PC-3 (cell line): ENCODE measurements around the gene ZNF766. TPM values are rescaled to one million over a fixed set of nuclear protein-coding genes. Genes with fewer than 3 reads are reported as not detected.
"Not testable (repeated sequence)": the region's sequence is repeated elsewhere in the genome, so short reads cannot be mapped to it uniquely, and the experiment has no call there.

Source experiments
- ATAC-seq: fragments of 200-7000 bp; cut with Tn5 transposase; 2 replicates; pipeline ENCODE4 v1.9.1; 2020; ENCODE audit warnings: mild to moderate bottlenecking, moderate library complexity
- BruUV-seq: library from RNA; stranded (reverse); fragments of 400-500 nt; replicated peaks from 2 replicates; lab custom pipeline; 2021; lab: Mats Ljungman, UMichigan
- CTCF ChIA-PET: fragments of 300-600 bp; sonication (Branson Sonifier 250); formaldehyde crosslinking; loops from one replicate; lab custom pipeline; 2022; ENCODE audit warnings: antibody characterized with exemption; lab: Charles Lee
- POLR2A ChIA-PET: fragments of 300-600 bp; sonication (Branson Sonifier 250); formaldehyde crosslinking; loops from one replicate; lab custom pipeline; 2022; ENCODE audit warnings: antibody characterized with exemption; ENCODE audit not compliant: unreplicated experiment; lab: Charles Lee
- DNase-seq: peaks from one replicate; pipeline ENCODE4 v3.0.0-alpha.2; 2015
- H2AFZ ChIP-seq: fragments of 300-600 bp; sonication (generic); 2 replicates; pipeline ENCODE4 v1.6.0; 2016; ENCODE audit warnings: antibody characterized with exemption, low read length
- H3F3A ChIP-seq: fragments of 300-600 bp; sonication (generic); one replicate; pipeline ENCODE4 v1.6.0; 2017; ENCODE audit warnings: antibody characterized with exemption, low read length, control low read depth, mild to moderate bottlenecking; ENCODE audit not compliant: unreplicated experiment
- H3K27ac ChIP-seq: fragments of 300-600 bp; sonication (generic); 2 replicates; pipeline ENCODE4 v1.5.1; 2016; ENCODE audit warnings: mild to moderate bottlenecking, low read length
- H3K27me3 ChIP-seq: fragments of 300-600 bp; sonication (generic); 2 replicates; pipeline ENCODE4 v1.6.1; 2016; ENCODE audit warnings: low read length, mixed read lengths
- H3K36me3 ChIP-seq: fragments of 300-600 bp; sonication (generic); 2 replicates; pipeline ENCODE4 v1.6.1; 2016; ENCODE audit warnings: low read depth, mixed run types, low read length, mixed read lengths
- H3K4me1 ChIP-seq: fragments of 300-600 bp; sonication (generic); 2 replicates; pipeline ENCODE4 v1.5.1; 2016; ENCODE audit warnings: low read length; ENCODE audit not compliant: insufficient read depth
- H3K4me2 ChIP-seq: fragments of 300-600 bp; sonication (generic); 2 replicates; pipeline ENCODE4 v1.6.0; 2016; ENCODE audit warnings: low read length
- H3K4me3 ChIP-seq: fragments of 300-600 bp; sonication (generic); 2 replicates; pipeline ENCODE4 v1.5.1; 2016; ENCODE audit warnings: mild to moderate bottlenecking, low read length, mixed read lengths
- H3K79me2 ChIP-seq: fragments of 300-600 bp; sonication (generic); 2 replicates; pipeline ENCODE4 v1.6.1; 2017; ENCODE audit warnings: low read length, mixed read lengths
- H3K9ac ChIP-seq: fragments of 300-600 bp; sonication (generic); 2 replicates; pipeline ENCODE4 v1.6.0; 2016; ENCODE audit warnings: mild to moderate bottlenecking, low read length
- H3K9me2 ChIP-seq: fragments of 300-600 bp; sonication (generic); replicated peaks from 2 replicates; pipeline ENCODE4 v1.6.1; 2016; ENCODE audit warnings: mixed run types, low read length, mixed read lengths
- H3K9me3 ChIP-seq: fragments of 300-600 bp; sonication (generic); 2 replicates; pipeline ENCODE4 v1.6.1; 2016; ENCODE audit warnings: low read length, mixed read lengths
- H4K20me1 ChIP-seq: fragments of 300-600 bp; sonication (generic); 2 replicates; pipeline ENCODE4 v1.6.1; 2016; ENCODE audit warnings: low read length, mixed read lengths
- EZH2 ChIP-seq: fragments of 300-600 bp; sonication (generic); IDR thresholded peaks from one replicate; pipeline ENCODE4 v1.6.1; 2017; ENCODE audit warnings: antibody characterized with exemption, mild to moderate bottlenecking, low read length; ENCODE audit not compliant: unreplicated experiment
- EZH2phosphoT487 ChIP-seq: fragments of 300-600 bp; sonication (generic); IDR thresholded peaks from 2 replicates; pipeline ENCODE4 v1.6.1; 2018; ENCODE audit warnings: mild to moderate bottlenecking, antibody characterized with exemption, low read length, borderline replicate concordance
- intact Hi-C: fragments of 100-400 bp; cut with micrococcal nuclease; formaldehyde crosslinking; loops from 2 replicates; pipeline ENCODE4 v1.9.0; 2023
- total RNA-seq: library from RNA; depleted of rRNA; stranded (reverse); fragments of >200 nt; gene quantifications from 2 replicates; pipeline ENCODE4 v1.2.3, GENCODE V29; 2014
- TF ChIP-seq, protein P1 (sequence below): fragments of 300-600 bp; sonication (generic); conservative IDR thresholded peaks from 2 replicates; pipeline ENCODE4 v1.5.1; 2017; ENCODE audit warnings: antibody characterized with exemption, low read depth, mild to moderate bottlenecking, low read length

ZNF766 gene
- total RNA-seq, 1 experiment from 2014 or later, result 11.7 TPM

GRCh38 chr19:52277471-52277870 is 8.1 kb downstream of the ZNF766 start:
- no peak for DNase-seq
- no peak for TF ChIP-seq EZH2phosphoT487
- no peak for TF ChIP-seq EZH2
- TF ChIP-seq, protein P1, sequence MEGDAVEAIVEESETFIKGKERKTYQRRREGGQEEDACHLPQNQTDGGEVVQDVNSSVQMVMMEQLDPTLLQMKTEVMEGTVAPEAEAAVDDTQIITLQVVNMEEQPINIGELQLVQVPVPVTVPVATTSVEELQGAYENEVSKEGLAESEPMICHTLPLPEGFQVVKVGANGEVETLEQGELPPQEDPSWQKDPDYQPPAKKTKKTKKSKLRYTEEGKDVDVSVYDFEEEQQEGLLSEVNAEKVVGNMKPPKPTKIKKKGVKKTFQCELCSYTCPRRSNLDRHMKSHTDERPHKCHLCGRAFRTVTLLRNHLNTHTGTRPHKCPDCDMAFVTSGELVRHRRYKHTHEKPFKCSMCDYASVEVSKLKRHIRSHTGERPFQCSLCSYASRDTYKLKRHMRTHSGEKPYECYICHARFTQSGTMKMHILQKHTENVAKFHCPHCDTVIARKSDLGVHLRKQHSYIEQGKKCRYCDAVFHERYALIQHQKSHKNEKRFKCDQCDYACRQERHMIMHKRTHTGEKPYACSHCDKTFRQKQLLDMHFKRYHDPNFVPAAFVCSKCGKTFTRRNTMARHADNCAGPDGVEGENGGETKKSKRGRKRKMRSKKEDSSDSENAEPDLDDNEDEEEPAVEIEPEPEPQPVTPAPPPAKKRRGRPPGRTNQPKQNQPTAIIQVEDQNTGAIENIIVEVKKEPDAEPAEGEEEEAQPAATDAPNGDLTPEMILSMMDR, result no peak
- H2AFZ ChIP-seq, result no peak overlapping the region
- no peak overlapping the region for H3K4me3 ChIP-seq
- no peaks in the 10 kb centered on the region for H3K9me2 ChIP-seq
- POLR2A ChIA-PET, result no interaction called here
- H3K4me1 ChIP-seq, result no peaks in the 10 kb centered on the region
- H3K27me3 ChIP-seq, result no peaks in the 10 kb centered on the region
- H3K36me3 ChIP-seq, result peaks cover 83% of the 10 kb centered on the region
- ATAC-seq, result no peak
- peaks cover 88% of the 10 kb centered on the region for H3K79me2 ChIP-seq
- H3K9ac ChIP-seq, result no peak overlapping the region
- CTCF ChIA-PET, result no interaction called here
- intact Hi-C loops, result no loop called here
- BruUV-seq, result no TSS peak
- H4K20me1 ChIP-seq, result no peaks in the 10 kb centered on the region
- no peaks in the 10 kb centered on the region for H3F3A ChIP-seq
- H3K9me3 ChIP-seq, result peaks cover 16% of the 10 kb centered on the region
- H3K4me2 ChIP-seq, result no peak overlapping the region
- no peak overlapping the region for H3K27ac ChIP-seq

- H3K9ac ChIP-seq, result no peak overlapping the region
- POLR2A ChIA-PET, result no interaction called here
These were observed 16.9 kb downstream of the ZNF766 start for GRCh38 chr19:52286256-52286655.

GRCh38 chr19:52291781-52292180 is 22.4 kb downstream of the ZNF766 start:
- no peak overlapping the region for H3K27ac ChIP-seq
- H3K4me3 ChIP-seq, result no peak overlapping the region
- peaks cover 48% of the 10 kb centered on the region for H3K36me3 ChIP-seq
- H4K20me1 ChIP-seq, result no peaks in the 10 kb centered on the region
- H3K4me2 ChIP-seq, result no peak overlapping the region
- no peaks in the 10 kb centered on the region for H3K27me3 ChIP-seq
- BruUV-seq, result no TSS peak
- no peak overlapping the region for H2AFZ ChIP-seq
- H3F3A ChIP-seq, result no peaks in the 10 kb centered on the region
- H3K79me2 ChIP-seq, result no peaks in the 10 kb centered on the region
- no peaks in the 10 kb centered on the region for H3K9me2 ChIP-seq
- ATAC-seq (no peak), DNase-seq (no peak)
- intact Hi-C loops, result no loop called here
- H3K9me3 ChIP-seq, result peaks cover 13% of the 10 kb centered on the region
- TF ChIP-seq, protein P1, result no peak
- no peak for TF ChIP-seq EZH2phosphoT487
- TF ChIP-seq EZH2, result no peak
- H3K4me1 ChIP-seq, result no peaks in the 10 kb centered on the region
- ChIA-PET CTCF (no interaction called here), POLR2A (no interaction called here)
- no peak overlapping the region for H3K9ac ChIP-seq

More at GRCh38 chr19:52286256-52286655, 16.9 kb downstream of the ZNF766 start:
- TF ChIP-seq, protein P1, result no peak
- TF ChIP-seq EZH2phosphoT487, result no peak
- TF ChIP-seq EZH2, result no peak
- DNase-seq (no peak), ATAC-seq (no peak)
- no peaks in the 10 kb centered on the region for H3K27me3 ChIP-seq
- no peaks in the 10 kb centered on the region for H3F3A ChIP-seq
- H3K9me2 ChIP-seq, result no peaks in the 10 kb centered on the region
- no peaks in the 10 kb centered on the region for H4K20me1 ChIP-seq
- no peak overlapping the region for H2AFZ ChIP-seq
- peaks cover 40% of the 10 kb centered on the region for H3K9me3 ChIP-seq
- no peak overlapping the region for H3K4me3 ChIP-seq
- CTCF ChIA-PET, result no interaction called here
- H3K79me2 ChIP-seq, result peaks cover 8% of the 10 kb centered on the region
- BruUV-seq, result no TSS peak
- H3K4me1 ChIP-seq, result no peaks in the 10 kb centered on the region
- H3K27ac ChIP-seq, result no peak overlapping the region
- intact Hi-C loops, result no loop called here
- peaks cover 91% of the 10 kb centered on the region for H3K36me3 ChIP-seq
- H3K4me2 ChIP-seq, result no peak overlapping the region

DNA sequence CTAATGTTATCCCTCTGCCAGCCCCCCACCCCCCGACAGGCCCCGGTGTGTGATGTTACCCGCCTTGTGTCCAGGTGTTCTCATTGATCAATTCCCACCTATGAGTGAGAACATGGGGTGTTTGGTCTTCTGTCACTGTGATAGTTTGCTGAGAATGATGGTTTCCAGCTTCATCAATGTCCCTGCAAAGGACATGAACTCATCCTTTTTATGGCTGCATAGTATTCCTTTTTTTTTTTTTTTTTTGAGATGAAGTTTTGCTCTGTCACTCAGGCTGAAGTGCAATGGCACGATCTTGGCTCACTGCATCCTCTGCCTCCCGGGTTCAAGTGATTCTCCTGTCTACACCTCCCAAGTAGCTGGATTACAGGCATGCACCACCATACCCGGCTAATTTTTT is 23.6 kb downstream of the ZNF766 start:
- ATAC-seq, H3K9ac ChIP-seq, POLR2A ChIA-PET, CTCF ChIA-PET, H3K4me2 ChIP-seq, H3K4me1 ChIP-seq, H4K20me1 ChIP-seq, H2AFZ ChIP-seq, H3F3A ChIP-seq, H3K4me3 ChIP-seq, H3K27me3 ChIP-seq, H3K9me2 ChIP-seq, intact Hi-C loops, H3K27ac ChIP-seq, BruUV-seq, DNase-seq, H3K79me2 ChIP-seq: not testable (repeated sequence)
- peaks cover 38% of the 10 kb centered on the region for H3K36me3 ChIP-seq
- H3K9me3 ChIP-seq, result peaks cover 13% of the 10 kb centered on the region
